ENCODE results near the gene LRRC15.

Gene LRRC15

DNA sequence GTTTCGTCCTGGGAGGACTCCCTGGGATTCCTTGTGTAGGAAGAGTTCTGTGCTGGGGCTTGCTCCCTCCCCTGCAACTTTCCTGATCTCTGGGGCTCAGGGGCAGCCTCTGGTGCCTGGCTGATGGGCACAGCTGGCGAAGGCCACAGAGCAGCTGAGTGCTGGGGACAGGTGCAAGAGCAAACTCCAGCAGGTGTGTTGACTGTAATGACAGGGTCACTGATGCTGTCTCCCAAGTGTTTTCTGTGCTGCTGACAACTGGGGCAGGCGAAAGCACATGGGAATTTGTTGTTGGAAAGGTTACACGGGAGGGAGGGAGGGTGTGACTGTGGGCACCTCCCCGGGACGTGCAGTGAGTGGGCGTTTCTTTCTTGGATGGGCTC lies 40.0 kb downstream of the LRRC15 start:
- DNase-seq, result no peak

DNA sequence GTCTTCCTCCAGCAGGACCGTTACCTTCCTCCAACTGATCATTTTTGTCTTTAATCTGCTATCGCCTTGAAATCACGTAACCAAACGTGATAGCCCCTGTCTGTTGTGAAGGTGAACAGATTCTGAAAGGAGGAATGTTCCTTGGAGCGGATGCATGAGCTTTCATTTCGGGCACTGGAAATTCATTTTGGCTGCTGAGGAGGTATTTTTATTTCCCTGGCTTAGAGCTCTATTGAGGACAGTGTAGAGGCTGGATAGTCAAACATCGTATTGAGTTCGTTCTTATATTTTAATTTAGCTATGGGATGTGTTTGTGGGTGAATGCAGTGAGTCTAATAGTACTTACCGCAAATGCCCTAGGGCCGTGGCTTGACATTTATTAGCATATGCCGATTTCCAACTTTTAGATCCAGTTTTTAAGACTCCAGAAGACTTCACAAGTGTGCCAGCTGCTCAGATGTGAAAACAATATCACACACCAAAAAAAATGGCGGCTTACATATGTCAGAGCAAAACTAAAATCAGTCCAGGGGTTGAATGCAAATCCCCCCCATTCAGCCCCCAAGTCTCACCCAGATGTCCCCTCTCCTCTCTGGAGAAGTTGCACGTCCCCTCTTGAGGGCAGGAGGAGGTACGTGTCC lies 40.5 kb downstream of the LRRC15 start:
- DNase-seq, result no peak

DNA sequence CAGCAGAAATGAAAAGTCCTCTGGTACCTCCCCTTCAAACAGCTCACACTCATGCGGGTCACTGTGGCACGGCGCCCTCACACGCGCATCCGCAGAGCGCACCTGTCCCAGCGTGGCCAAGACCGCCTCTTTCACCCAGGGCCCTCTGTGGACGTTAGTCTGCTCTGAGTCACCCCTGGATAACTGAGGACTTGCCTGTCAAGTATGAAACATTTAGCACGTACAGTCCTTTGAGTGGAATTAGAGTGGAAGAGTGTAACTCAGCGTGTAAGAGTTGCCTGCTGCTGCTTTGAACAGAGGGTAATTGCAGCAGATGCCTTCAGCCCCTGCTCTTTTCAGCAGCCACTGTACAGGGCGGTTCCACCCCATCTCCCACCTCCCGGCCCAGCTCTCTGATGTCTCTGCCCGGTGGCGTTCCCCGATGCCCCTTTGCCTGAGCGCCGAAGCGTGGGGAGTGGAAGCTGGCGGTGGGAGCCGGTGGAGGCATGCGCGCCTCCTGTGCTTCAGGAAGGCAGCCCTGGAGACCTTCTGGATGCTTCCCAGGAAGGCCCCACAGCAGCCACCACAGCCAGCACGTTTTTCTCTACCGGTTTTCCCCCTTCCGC lies 41.4 kb downstream of the LRRC15 start:
- DNase-seq, result no peak

DNA sequence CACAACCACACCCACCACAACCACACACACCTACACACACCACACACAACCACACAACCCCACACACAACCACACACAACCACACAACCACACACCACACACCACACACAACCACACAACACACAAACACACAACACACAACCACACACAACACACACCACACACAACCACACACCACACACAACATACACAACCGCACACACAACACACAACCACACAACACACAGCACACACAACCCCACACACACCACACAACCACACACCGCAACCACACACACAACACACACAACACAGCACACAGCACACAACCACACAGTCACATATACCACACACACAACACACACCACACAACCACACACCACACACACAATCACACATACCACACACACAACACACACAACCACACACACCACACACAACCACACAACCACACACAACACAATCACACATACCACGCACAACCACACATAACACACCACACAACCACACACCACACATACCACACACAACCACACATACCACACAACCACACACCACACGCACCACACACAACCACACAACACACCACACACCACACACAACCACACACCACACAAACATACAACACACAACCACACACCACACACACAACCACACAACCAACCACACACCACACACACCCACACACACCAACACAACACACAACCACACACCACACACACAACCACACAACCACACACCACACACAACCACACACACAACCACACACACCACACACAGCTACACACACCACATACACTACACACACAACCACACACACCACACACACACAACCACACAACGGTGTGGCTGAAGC lies 42.1 kb downstream of the LRRC15 start:
- DNase-seq, result no peak

DNA sequence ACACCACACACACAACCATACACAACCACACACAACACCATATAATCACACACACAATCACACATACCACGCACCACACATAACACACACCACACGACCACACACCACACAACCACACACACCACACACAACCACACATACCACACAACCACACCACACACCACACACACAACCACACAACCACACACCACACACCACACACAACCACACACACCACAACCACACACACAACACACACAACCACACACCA lies 42.6 kb downstream of the LRRC15 start:
- no peak for DNase-seq

DNA sequence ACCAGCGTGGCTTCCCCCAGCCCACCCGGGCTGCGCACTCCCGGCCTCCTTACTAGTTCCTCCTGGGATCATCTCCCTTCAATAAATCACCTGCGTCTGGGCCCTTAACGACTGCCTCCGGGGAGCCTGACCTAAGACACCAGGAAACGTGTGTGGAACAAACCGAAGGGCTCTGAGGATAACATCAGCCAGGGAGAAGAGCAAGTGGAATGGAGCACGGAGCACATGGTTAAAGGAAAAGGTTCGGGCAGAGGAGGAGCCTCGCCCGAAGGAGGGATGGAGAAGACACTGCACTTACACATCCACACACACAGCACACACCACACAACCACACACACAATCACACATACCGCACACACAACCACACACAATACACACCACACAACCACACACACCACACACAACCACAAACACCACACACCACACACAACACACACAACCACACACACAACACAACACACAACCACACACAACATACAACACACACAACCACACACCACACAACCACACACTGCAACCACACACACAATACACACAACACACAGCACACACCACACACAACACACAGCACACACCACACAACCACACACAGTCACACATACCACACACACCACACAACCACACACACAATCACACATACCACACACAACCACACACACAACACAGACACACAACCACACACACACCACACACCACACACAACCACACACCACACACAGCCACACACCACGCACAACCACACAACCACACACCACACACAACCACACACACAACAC lies 43.2 kb downstream of the LRRC15 start:
- no peak for DNase-seq

DNA sequence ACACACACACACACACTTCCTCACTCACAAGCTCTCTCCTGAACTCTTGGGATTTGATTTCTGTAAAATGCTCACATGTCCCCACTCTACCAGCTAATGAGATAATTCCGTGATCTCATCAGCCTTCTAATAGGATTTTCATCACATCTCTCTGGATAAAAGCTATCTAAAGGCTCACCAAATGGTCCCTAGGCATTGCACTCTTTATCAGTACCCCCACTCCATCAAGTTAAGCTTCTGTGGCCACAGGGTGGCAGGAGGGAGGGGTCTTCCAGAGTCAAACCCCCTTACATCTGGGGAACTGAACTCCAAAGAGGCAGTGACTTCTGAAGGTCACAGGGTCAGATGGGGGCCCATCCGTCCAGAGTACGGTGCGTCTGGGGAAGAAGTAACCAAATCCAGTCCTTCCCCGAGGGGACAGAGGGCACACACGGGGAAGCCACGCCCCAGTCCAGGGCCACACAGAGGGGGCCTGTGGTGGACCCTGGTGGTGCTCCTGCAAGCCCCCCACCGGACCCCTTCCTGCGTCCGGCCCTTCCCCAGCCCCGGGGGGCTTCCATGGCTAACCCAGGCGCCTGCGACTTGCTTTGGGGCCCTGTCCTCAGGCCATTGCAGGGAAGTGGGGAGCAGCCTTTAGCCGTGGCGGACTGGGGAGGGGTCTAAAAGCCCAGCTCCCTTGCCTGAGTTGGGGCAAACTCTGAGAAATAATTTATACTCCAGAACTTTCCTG lies 44.0 kb downstream of the LRRC15 start:
- DNase-seq, result no peak

DNA sequence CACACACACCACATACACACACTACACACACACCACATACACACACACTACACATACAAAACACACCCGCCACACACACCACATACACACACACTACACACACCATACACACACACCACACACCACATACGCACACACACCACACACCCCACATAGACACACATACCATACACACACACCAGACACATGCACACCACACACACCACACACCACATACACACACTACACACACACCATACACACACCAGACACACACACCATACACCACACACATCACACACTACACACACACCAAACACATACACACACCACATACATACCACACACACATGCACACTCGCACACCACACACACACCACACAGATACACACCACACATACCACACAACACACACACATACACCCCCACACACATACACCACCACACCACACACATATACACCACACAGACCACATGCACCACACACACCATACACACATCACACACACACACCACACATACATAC lies 44.7 kb downstream of the LRRC15 start:
- DNase-seq, result no peak

DNA sequence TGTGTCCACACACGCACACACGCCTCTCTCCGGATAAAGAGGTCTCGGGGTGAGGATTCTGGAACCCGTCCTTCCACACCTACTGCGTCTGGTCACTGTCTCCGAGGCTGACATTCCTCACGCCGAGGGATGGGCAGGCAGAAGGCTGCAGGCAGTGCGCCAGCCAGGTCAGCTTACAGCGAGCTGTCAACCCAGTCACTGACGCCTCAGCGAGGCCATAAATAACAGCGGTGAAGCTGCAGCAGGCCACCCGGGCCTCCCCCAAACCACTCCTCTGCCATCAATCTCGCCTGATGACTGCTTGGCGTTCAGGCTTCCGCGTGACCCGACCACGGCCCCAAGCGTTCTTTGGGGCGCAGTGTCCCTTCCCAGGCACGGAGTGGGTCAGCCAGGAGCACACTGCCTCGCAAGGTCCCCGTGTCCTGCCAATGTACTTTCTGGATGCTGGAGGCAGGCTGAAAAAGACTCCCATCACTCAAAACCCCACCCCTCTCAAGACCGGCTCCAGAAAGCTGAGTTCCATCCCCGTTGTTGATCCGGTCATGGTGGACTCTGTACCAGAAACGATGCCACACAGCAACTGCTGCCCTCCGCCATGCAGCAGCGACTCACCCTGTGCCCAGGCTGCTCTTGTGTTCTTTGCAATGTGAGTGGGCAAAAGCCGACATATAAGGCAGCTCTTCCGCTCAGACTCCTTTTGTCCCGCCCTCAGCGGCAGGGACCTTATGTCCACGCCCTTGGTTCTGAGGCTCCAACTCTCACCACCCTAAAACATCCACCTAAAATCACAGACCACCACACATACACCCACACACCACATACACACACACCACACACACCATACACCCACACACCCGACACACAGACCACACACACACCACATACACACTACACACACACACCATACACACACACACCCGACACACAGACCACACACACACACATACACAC lies 45.5 kb downstream of the LRRC15 start:
- no peak for DNase-seq

DNA sequence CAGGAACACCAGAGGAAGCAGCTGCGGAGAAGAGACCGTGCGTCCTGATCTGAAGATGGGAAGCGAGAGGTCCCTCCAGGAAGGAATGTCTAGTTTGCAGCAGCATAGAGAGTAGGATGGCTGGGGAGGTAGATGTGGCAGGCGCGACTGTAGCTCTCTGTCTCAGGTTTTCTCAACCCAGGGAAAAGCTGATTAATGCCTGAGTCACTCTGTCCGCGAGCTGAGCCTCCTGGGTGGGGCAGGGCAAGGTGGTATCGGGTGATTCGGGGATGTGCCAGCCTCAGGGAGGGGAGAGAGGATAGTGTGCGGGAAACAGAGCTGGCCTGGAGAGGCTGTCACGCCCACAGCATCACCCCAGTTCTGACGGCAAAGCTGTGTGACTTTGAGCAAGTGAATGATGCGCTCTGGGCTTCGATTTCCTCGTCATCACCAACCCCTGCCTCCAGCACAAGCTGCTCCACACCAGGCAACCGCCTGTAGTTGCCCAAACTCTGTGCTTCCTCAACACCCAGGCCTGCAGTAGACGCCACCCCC lies 46.8 kb downstream of the LRRC15 start:
- DNase-seq, result no peak

DNA sequence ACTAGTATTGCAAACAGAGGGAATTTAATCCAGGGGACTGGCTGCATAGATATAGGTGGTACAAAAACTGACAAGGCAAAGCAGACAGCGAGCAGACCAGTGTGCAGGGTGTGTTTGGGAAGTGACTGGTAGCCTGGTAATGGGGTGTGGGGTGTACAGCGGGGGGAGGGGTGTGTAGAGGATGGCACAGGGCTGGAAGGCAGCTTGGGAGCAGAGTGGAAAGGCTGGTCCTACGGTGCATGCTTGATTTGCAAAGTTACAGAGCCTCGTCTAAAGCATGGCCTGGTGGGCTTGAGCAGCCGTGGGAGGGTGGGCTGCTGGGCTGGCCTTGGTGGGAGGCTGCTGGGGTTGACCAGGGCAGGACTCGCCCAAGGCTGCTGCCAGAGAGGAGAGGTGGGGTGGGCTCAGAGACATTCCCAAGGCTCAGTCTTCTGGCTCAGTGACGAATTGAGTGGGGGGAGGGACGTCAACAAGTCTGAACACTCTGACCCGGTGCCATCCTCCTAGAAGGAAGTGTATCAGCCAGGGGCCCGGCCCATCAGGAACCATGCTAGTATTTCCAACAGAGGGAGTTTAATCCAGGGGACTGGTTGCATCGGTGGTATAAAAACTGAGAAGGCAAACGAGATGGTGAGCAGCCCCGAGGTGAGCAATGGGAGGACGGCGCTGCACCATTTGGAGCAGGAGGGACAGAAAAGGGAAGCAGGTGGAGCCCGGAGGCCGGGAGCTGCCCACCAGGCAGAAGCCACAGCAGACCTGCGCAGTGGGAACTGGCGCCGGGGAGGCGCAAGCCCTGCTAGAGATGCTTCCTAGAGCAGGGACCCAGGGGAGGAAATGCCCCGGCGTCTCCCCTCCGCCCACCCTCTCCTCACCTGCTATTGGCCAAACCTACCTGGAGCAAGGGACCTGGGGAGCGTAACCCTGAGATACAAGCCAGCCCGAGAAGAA lies 47.6 kb downstream of the LRRC15 start:
- no peak for DNase-seq

DNA sequence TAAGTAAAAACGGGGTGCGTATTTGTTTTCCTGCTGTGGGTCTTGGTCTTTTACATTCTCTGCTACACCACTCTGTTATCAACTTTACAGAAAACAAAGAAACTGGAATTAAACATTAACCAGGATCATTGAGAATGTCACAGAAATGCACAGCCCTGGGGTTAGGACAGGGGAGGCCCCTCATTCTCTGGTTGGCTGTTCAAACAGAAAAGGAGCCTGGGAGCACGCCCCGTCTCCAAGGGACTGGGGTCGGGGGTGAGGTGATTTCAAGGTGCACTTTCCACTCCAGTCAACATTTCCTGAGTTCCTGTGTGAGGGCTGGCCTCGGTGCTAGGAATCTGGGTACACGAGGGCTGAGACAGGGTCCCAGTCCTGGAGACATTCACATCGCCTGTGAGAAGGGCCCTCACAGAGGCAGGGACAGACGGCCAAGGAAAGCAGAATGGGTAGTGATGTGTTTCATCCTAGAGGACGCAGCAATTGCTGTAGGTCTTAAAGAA lies 48.7 kb downstream of the LRRC15 start:
- no peak for DNase-seq

DNA sequence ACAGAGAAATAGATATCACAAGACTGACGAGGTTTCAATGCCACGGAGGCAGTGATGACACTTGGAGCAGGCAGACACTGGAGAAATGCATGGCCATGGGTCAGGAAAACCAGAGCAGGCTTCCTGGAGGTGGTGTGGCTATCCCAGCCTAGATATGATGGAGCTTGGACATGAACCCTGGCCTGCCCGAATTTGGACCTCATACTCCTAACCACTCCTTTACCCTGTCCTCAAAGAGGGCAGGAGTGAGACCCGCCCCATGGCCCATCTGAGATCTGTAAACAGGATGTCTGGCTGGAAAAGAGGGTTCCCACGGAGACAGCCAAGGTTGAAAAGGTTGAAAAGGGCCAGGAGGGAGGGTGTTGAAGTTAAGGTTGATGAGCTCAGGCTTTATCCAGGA lies 49.4 kb downstream of the LRRC15 start:
- DNase-seq, result no peak

DNA sequence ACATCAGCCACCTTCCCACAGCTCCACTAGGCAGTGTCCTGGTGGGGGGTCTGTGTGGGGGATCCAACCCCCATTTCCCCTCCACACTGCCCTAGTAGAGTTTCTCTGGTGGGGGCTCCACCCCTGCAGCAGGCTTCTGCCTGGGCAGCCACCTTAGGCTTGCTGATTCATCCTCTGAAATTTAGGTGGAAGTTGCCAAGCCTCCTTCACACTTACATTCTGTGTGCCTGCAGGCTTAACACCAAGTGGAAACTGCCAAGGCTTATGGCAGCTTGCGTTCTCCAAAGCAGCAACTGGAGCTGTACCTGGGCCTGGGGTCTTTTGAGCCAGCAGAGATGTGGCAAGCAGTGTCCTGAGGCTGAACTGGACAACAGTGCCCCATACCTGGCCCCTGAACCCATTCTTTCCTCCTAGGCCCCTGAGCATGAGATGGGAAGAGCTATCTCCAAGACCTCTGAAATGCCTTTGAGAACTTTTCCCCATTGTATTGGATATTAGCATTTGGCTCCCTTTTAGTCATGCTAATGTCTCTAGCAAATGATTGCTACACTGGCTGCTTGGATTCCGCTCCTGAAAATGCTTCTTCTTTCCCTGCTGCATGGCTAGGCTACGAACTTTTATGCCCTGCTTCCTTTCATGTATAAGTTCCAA lies 50.9 kb downstream of the LRRC15 start:
- DNase-seq, result no peak

DNA sequence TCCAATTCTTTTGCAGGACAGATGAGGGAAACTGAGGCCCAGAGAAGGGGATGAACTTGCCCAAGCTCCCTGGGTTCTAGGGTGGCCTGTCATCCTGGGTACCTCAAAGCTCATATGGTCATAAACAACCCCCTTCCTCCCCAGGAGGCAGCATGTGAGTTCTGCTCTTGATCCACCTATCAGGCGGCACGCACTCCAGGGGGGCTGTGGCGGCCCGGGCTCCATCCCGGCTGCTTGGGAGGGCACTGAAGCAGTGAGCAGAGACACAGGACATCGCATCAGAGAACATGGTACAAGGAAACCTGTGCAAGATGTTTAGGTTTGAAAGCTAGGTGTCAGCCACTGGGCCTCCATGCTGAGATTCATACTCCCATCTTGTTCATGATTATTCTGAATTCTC lies 52.6 kb downstream of the LRRC15 start:
- no peak for DNase-seq

DNA sequence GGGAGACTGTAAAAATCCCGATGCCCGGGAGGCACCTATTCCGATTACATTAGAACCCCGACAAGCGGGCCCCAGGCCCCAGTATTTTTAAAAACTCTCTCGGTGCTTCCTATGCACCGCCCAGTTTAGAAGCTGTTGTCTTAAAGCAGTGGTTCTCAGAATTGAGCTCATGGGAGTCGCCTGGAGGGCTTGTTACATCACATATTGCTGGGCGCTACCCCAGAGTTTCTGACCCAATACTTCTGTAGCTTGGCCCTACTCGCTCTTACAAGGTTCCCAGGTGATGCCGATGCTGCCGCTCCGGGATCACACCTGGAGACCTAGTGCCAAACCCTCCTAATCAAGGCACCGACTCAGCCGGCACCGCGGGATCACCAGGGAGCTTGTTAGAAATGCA lies 53.6 kb downstream of the LRRC15 start:
- DNase-seq, result peak; percentile 25

DNA sequence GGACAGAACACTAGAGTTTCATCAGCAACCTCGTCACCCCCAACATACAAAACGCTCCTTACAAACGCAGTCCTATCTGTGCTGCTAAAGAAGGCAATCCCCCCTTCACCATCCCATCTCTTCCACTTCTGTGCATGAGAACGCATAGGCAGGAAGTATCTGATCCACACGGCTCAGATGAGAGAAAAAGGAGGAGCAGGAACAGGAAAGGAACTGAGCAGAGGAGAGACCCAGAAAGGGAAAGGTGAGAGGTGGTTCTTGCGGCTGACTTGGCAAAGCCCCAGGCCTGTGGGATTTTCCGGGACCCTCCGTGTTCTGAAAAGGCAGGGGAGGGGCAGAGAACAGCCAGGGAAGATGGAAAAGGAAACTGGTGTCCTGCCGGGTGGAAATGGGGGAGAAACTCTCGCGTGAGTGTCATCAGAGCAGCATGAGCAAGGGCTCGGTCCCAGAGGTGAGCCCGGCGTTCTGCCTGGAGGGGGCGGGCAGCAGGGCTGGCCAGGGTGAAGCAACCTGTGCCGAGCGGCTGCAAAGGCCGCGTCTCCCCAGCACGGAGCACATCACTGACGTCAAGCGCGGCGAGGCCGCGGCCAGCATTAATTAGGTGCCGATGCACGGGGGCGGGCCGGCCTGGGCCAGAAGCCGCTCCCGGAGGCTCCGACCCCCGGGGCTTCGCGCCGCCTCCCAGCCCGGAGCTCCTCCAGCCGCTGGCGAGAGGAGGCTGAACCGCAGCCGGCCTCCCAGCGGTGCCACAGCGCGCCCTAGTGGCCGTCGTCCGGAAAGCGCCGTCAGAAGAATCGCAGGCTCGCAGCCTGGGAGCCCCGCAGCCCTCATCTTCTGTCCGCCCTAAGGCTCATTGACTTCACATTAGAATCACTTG lies 54.2 kb downstream of the LRRC15 start:
- DNase-seq, result peak; percentile 61

DNA sequence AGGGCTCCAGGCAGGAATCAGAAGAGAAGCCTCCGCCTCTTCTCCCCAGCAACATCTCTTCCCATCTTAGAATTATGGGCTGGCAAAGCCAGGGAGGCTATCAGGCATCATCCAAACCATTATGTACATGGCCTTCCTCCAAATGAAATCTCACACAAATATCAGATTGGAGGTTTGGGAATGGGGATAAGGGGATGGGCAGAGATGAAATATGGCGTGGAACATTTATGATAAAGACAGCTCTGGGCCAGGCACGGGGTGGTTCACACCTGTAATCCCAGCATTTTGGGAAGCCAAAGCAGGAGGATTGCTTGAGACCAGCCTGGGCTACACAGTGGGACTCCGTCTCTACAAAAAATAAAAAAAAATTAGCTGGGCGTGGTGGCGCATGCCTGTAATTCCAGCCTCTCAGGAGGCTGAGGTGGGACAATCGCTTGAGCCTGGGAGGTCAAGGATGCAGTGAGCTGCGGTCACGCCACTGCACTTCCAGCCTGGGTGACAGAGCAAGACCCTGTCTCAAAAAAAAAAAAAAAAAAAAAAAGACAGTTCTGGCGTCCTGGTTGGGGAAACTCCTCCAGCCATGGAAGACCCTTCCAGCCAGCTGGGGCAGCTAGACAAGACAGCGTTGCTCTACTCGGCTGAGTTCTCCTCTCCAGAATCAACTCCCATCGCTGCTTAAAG lies 55.0 kb downstream of the LRRC15 start:
- no peak for DNase-seq

Data from NCI-H1417 treated with DMSO at 0.1 percent for 48 hours (cell line).